Measurements from ENCODE around the gene AGAP1.

Gene AGAP1

DNA sequence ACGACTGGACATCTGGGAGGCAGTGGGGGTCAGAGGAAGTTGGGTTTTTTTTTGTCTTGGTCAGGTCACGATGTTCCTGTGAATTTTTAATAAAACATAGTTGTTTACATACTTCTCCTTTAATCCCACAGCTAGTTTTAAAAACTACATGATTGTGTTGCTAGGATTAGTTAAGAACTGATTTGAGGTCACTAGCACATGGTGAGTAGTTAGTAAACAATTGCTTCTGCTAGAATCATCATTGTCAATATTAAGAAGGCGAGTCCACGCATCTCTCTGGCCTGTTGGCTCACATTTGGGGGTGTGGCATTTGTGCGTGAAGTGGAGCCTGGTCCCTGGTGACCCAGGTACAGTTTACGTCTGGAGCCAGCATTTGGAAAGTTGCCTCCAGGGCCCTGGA, 59.4 kb downstream of the AGAP1 start:
- no peak for DNase-seq

DNA sequence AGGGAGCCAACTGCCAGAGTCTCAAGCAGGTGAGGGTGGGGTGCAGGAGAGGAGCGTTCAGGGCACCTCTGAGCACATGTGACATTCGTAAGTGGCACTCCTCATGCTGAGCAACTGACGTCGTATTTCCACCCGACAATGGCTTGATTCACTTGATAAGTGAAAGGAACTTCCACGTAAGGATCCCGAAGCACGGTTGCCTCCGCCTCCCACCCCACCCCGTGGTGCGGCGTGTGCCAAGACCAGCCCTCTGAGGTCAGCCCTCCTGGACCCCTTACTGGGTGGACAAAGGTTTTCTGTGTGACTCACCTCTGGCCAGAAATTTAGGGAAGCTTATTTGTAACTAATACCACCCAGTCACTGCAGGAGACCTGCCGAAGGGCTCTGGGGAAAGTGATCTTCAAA, 59.9 kb downstream of the AGAP1 start:
- no peak for DNase-seq

DNA sequence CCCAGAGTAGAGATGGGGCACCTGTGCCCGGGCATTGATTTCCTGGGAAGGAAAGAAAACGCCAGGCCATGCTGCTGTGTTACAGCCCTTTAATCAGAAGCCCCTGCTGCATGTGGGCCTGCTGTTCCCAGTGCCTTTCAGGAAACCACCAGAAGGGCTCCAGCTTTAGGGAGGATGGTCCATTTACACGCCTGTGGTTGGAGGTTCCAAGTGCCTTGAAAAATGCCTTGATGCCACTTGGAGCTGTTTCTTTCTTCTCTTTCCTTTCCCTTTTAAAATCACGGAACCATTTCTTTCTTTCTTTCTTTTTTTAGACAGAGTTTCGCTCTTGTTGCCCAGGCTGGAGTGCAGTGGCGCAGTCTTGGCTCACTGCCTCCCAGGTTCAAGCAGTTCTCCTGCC, 60.5 kb downstream of the AGAP1 start:
- DNase-seq: no peak

DNA sequence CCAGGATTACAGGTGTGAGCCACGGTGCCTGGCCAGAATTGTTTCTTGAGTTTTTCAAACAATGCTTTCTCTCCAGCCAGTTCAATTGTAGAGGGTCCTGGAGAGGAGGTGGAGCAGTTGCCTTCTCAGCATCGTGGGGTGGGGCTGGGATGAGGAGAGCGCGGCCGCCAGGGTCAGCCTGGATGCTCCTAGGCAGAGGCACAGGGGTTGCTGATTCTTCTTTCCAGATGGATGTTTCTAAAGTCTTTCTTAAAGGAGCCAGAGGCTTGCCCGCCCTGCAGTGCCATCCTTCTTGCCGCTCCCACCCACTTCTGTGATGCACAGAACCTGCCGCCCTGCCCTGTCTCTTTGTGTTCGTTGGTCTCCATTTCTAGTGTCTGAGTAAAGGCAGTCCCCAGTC, 61.1 kb downstream of the AGAP1 start:
- no peak for DNase-seq

DNA sequence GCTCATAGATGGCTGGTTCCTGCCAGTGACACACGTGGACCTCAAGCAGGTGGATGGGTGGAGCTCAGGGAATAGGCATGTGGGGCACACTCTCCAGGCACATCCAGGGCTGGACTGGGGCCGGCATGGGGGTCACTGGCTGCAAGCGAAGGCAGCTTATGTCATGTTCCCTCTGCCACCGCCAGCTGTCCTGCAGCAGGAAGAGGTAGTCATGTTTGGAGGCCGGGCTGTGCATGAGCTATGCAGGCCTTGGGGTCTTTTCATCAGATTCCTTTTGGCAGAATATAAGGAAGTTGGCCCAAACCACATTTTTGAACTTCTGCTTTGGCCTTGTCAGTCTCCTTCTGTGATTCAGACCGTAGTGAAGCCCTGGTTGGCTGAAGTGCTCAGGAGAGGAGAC, 61.5 kb downstream of the AGAP1 start:
- DNase-seq: no peak

DNA sequence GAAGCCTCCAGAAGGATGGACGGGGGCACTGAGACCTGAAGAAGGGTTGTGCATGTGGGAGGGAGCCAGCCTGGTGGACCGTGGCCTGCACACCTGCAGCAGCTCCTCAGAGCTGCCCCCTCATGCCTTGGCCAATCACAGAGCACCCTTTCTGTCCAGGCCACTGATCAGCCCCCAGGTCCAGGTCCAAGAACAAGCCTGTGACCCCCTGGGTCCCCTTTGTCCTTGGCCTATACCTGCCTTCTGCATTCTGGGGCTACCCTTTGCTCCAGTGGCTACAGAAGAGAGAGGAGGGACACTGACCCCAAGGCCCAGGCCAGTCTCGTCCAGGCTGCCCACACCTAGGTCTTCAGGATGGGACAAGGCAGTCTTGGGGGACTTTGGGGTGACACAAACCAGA, 62.2 kb downstream of the AGAP1 start:
- DNase-seq: no peak

DNA sequence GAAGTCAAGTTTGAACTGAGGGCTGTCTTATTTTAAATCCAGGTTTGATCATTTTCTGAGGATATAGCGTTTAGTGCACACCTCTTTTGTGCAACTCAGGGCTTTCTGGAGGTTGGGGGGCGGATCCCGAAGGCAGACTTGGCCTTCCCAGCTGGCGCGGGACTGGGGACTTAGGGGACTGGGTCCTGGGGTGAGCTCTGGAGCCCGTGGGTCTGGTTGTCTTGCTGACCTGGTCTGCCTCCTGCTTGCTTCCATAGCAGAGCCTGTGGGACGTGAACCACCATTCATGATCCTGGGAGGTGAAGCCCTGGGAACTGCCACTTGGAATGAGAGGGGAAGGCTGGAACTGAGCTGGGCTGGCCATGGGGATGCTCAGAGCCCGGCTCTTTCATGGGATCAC, 63.1 kb downstream of the AGAP1 start:
- no peak for DNase-seq

DNA sequence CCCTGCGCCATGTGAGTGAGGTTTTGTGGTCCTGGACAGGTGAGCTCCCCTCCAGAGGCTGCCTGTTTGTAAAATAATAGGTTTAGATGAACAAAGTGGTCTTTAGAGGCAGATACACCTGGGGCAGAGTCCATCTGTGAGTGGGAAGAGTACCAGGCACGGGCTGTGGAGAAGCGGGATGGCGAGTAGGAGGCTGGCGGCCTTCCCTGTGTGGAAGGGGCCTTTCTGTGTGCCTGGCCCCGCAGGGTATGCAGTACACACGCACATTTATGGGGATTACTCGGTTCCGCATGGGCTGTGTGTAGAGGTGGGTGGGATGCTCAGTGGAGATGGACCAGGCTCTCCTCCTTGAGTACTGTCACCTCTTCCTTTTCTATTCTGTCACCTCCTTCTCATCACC, 64.1 kb downstream of the AGAP1 start:
- DNase-seq: no peak

DNA sequence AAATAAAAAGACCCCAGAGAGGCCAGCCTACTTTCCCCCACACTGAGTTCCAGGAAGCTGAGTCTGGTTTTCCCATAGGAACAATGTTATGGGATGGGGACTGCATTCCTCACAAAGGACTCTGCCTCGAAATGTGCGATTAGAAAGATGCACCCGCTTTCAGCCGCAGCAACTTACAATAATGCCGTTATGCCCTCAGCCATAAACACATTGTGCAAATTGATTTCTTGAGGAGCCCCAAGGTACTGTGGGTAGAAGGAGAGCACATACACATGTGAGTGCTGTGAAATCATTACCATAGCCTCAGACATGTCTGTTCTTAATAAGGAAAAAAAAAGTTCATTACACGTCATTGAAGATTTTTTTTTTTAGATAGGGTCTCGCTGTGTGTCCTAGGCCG, 64.7 kb downstream of the AGAP1 start:
- no peak for DNase-seq

DNA sequence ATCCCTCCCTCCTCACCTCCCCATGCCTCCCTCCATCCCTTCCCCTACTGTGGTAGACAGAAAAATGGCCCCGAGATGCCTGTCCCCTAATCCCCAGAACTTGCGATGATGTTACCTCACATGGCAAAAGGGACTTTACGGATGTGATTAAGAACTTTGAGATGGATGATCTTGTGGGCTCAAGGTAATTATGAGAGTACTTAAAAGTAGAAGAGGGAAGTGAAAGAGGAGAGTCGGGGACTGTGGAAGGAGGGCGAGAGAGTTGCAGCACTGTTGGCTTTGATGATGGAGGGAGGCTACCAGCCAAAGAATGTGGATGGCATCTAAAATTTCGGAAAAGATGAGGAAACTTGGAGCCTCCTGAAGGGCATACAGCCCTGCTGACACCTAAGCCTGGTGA, 66.5 kb downstream of the AGAP1 start:
- DNase-seq: no peak

DNA sequence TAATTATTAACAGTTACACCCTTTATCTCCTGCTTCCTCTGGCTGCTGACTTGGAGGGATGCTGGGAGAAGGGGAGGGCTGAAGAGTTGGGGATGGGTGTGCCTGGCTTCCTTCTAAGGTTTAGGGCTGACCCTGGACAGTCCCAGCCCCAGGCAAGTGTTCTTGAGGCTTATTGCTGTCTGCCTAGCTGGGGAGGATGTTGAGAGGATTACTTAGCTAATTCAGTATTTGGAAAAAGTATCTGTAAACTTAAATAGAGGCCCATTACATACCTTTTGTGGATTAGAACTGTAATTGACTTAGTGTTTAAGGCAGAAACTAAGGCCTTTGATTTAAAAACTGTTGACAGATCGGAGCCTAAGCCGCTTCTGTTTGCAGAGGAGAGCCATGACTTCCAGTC, 67.6 kb downstream of the AGAP1 start:
- DNase-seq: no peak

DNA sequence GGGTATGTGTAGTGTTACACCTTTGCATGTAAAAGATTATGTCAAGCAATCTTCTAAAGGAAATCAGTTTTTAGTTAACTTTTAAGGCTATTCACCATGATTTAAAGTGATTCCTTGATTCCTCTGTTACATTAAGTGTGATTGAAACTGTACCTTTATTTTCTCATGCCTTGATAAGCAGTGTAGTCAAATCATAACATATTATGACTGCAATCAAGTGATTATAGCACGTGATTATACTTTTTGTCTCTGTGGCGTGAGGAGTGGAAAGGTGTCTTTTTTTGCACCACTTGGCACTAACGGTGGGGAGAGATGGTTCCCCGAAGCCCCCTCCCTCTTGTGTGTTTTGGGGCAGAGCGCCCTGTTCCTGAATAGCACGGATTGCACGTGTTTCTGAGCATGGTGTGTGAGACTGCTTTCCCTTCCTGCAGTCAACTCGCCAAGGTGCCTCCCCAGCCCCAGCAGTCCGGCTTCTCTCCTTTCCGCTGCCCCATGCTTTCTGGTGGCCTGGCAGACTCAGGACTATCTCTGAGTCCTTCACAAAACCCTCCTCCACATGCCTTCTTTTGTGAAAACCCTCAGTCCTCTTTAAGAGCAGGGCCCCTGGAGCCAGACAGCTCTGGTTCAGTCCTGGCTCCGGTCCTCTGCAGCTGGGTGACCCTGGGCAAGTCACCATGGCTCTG, 68.4 kb downstream of the AGAP1 start:
- DNase-seq: no peak

DNA sequence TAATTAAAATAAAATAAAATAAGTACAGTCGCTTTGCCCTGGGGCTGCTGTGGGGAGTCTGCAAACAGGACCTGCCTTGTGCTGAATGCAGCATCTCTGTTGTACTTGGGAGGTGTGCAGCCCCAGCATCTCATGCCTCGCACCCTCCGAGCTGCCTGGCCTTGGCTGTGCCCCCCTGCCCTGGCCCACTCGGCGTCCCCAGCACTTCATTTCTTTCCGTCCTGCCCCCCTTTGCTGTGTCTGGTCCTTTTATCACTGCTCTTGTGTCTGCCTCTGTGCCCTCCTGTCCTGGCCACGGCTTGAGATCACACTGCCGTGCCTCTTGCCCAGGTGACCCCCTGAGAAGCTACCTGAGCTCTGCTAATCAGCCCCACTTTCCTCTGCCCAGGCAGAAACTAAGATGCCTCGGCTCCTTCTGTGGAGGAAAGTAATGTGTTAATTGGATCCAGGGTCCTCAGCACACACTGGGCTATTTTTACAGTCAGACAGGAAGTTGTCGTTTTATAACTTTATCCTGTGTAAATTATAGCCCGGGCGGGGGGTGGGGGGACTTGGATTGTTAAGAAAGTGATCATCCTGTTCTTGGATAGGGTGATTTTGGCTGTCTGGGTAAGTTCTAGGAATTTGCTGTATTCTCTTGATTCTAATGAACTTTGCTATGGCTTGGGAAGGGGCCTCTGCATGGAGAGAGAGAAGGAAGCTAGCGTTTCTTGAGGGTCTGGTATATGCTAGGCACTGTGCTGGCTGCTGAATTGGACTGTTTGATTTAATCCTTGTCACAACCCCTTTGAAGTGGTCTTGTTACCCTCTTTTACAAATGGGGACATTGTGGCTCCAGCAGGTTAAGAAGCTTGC, 69.4 kb downstream of the AGAP1 start:
- DNase-seq: no peak

DNA sequence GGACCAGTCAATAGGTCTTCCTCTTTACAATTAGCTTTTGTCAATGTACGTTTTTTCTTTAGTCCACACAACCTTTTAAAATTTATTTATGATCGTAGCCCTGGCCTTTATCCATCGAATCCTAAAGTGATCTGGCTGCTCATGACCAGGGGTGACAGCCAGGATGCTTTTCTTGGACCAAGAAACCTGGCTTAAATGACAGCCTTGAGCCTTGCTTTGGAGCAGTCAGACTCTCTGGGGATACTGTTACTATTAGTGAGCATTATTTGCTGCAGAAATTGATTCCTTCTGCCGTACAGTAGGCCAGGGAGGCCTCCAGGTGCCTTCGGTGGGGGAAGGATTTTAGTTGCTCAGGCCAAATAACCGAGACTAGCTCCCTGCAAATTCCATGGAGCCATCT, 70.2 kb downstream of the AGAP1 start:
- DNase-seq: no peak

DNA sequence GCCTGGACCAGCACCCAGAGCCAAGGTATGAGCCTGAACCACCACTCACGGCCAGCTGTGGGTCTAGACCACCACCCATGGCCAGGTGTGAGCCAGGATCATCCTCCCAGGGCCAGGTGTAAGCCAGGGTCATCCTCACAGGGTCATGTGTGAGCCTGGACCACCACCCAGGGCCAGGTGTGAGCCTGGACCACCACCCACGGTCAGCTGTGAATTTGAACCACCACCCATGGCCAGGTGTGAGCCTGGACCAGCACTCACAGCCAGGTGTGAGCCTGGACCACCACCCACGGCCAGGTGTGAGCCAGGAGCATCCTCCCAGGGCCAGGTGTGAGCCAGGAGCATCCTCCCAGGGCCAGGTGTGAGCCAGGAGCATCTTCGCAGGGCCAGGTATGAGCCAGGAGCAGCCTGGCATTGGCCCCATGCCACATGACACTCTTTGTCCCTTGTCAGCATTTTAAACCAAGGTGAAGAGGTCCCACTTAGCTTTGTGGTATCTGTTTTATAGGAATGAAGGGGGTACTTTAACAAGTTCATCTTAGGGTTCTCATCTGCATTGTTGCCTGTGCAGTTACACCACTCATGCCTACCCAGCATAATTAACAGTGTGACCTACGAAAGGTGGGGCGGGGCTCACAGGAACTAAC, 71.2 kb downstream of the AGAP1 start:
- no peak for DNase-seq

DNA sequence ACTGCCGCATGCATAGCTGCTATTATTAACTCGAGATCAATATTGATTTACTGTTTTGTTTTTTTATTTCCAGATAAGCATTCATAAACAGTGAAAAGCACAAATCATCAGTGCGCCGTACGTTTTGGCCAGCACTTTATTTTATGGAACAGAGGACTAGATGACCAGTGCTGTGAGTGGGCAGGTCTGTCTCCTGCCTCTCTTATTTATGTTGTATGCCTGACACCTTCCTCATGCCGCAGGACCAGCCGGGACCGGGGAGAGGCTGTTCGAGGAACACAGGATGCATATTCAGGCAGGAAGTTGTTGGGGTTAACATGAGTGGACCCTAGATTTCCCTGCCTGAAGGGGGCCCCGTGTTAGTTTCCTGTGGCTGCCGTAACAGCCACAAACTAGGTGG, 72.6 kb downstream of the AGAP1 start:
- no peak for DNase-seq

DNA sequence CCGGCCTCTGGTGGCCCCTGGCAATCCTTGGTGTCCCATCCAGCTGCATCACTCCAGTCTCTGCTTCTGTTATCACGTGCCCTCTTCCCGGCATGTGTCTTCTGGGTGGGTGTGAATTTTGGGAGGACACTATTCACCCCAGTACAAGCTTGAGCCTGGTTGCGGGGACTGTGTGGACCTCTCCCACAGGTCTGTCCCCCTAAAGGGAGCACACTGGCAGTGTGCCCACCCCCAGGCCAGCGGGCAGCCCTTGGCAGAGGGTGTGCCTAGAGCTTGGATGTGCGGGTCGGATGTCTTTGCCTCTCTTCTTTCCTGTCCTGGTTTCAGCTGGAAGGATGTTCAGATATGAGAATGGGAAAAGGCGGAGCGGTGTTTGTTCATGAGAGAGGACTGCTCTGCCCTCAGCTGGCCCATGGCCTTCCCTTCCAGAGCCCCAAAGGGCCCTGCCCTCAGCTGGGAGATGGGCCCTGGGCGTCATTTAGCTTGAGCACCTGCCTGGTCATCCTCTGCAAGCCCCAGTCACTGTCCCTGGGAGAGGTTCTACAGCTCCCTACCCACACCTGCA, 73.2 kb downstream of the AGAP1 start:
- DNase-seq: no peak

DNA sequence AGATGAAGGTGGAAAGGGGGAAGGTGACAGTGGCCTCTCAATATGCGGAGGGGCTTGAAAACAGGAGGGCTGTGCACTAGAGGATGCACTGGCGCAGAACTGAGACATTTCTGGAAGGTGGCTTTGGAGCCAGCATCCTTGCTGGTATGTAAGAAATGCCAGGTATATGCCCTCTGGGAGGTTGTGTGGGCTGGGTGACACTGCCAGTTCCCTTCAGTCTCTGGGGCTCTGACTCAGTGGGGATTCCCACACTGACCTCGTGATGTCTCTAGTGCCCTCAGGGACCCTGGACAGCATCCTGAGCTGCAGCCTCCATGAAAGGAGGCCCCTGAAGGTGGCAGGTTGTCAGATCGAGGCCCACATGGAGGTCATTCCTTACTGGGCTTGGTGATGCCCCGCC, 74.0 kb downstream of the AGAP1 start:
- no peak for DNase-seq

DNA sequence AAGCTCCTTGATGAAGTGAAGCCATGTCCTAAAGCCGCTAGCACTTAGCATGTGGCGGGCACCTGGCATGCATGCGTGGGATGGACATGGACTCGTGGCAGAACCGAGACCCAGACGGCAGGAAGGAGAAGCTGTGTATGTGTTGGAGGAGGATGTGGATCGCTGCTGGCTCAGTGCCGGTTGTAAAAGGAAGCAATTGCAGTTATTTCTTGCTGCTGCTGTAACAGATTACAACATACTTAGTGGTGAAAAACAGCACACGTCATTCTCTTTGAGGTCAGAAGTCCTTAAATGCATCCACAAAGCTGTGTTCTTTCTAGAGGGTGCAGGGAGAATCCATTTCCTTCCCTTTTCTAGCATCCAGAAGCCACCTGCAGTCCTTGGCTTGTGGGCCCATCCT, 74.6 kb downstream of the AGAP1 start:
- no peak for DNase-seq

DNA sequence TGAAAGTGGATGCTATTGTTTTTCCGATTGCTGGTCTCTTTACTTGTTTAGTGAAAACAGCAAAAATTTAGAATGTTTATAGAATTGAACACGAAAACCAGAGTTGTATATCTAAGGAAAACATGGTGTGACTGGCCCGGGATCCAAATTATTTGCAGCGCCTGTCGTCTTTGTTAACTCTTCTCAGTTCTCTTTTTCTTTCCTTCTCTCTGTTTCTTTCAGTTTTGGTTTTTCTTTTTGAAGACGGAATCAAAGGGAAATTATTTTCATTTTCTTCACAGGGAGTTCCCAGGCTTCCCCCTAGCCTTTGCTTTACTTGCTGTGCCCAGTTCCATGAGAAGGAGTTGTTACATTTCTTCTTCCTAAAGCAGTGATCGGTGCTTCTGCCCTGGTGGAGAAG, 76.0 kb downstream of the AGAP1 start:
- no peak for DNase-seq

DNA sequence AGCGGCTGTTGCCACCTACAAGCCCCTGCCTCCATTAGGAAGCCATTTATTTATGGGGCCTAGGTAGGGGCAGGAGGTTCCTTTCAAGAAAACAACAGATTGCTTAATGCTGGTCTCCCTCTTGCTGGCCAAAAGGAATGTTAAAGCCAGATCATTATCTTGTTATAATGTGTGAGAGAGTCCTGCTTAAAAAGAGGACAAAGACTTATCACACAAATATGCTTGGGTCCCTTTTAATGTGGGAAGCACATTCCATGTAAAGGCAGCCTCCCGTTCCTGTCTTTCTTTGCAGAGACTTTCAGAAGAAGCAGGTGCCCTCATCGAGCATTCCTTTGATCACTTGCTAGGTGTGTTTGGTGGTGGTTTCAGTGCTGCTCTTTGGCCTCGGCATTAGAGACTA, 76.4 kb downstream of the AGAP1 start:
- no peak for DNase-seq

DNA sequence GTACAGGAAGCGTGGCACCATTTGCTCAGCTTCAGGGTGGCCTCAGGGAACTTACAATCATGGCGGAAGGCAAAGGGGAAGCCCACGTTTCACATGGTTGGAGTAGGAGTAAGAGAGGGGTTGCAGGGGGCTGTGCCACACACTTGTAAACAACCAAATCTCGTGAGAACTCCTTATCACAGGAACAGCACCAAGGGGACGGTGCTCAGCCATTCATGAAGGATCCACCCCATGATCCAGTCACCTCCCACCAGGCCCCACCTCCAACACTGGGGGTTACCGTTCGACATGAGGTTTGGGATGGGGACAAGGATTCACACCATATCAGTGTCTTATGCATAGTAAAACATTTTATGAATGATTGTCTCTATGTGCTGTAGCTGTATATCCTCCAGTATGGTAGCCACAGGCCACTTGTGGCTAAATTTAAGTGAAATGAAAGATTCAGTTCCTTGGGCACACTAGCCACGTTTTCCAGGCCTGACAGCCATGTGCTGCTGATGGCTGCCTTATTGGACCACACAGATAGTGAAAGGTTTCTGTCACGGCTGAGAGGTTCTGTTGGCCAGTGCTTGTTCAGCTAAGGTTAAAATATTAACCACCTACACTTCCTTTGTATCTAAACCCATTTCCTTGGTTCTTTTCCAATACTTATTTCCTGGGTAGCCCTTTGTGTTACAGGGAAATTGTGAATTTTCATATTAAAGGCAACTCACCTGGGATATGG, 77.3 kb downstream of the AGAP1 start:
- no peak for DNase-seq

DNA sequence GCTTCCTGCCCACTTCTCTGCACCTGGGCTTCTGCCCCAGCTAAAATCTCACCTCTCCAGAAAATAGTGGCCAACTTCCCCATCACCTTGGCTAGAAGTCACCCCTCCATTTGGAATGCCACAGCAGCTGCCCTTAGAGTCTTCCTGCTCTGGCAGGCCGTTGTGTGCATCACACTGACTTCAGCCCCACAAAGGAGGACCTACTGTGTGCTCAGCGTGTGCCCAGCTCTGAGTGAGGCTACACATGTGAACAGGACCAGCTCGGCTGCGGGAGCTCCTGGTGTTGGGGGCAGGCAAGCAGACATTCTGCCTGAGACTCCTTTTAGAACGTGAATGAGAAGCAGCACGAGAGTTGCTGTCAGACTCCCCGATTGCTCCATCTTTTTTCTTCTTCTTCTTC, 78.7 kb downstream of the AGAP1 start:
- DNase-seq: no peak
